Nephron (organoid): ENCODE measurements around the gene TM4SF20.
A peak's percentile ranks its signal among the peaks of the same experiment; 100 is the strongest.

Source experiments
- H3K27ac Mint-ChIP-seq, 3 experiments: 2 replicates each; pipeline ENCODE4 v1.8.0; 2020; ENCODE audit warnings: mixed read lengths in 3 of 3, mild to moderate bottlenecking in 2 of 3, moderate library complexity in 1 of 3
- H3K27me3 Mint-ChIP-seq: 2 replicates; pipeline ENCODE4 v1.8.0; 2021; ENCODE audit warnings: low read depth, mild to moderate bottlenecking, moderate library complexity, mixed read lengths
- H3K36me3 Mint-ChIP-seq: 2 replicates; pipeline ENCODE4 v1.8.0; 2020; ENCODE audit warnings: low read depth, mixed read lengths
- H3K4me1 Mint-ChIP-seq: 2 replicates; pipeline ENCODE4 v1.8.0; 2020; ENCODE audit warnings: mixed read lengths
- H3K4me3 Mint-ChIP-seq, 3 experiments: 2 replicates each; pipeline ENCODE4 v1.8.0; 2020; ENCODE audit warnings: mild to moderate bottlenecking in 3 of 3, mixed read lengths in 3 of 3, moderate library complexity in 2 of 3
- H3K9me3 Mint-ChIP-seq: 2 replicates; pipeline ENCODE4 v1.8.0; 2020; ENCODE audit warnings: mixed read lengths
- CTCF ChIP-seq, 3 experiments: fragments of 200-600 bp; sonication (generic); IDR thresholded peaks; one replicate each; pipeline ENCODE4 v1.5.0; 2021; ENCODE audit warnings: antibody characterized with exemption in 3 of 3; ENCODE audit not compliant: unreplicated experiment in 3 of 3

Gene TM4SF20

GRCh38 chr2:227379095-227379494 is at the start of gene TM4SF20:
Gene TM4SF20, minus strand, starts transcription at chr2:227379306. Its CDS starts 38 bp downstream, at chr2:227379268.
- TF ChIP-seq CTCF (IDR thresholded peaks at IDR 0.05; ENCODE audit: unreplicated experiment in 3 of 3), result no peak
- Mint-ChIP-seq H3K4me1 (no peaks in the 10 kb centered on the region), H3K36me3 (no peaks in the 10 kb centered on the region), H3K9me3 (no peaks in the 10 kb centered on the region), H3K27ac (no peak within 1 kb of the TSS), H3K4me3 (no peak within 1 kb of the TSS), H3K27me3 (no peaks in the 10 kb centered on the region)

- no peak for TF ChIP-seq CTCF (IDR thresholded peaks at IDR 0.05; ENCODE audit: unreplicated experiment in 3 of 3)
These were observed 49.7 kb upstream of the TM4SF20 start for GRCh38 chr2:227428731-227429285.

GRCh38 chr2:227423656-227424499 is 44.8 kb upstream of the TM4SF20 start:
- H3K36me3 Mint-ChIP-seq, result no peaks in the 10 kb centered on the region
- no peak for TF ChIP-seq CTCF (IDR thresholded peaks at IDR 0.05; ENCODE audit: unreplicated experiment in 3 of 3)
- no peaks in the 10 kb centered on the region for H3K27me3 Mint-ChIP-seq
- peak overlapping the region in 1 of 3 experiments; percentile 7 for H3K27ac Mint-ChIP-seq
- H3K9me3 Mint-ChIP-seq, result no peaks in the 10 kb centered on the region
- H3K4me3 Mint-ChIP-seq, result no peak overlapping the region
- H3K4me1 Mint-ChIP-seq, result no peaks in the 10 kb centered on the region

More at GRCh38 chr2:227428731-227429285, 49.7 kb upstream of the TM4SF20 start:
- H3K9me3 Mint-ChIP-seq, result peaks cover 10% of the 10 kb centered on the region
- H3K4me1 Mint-ChIP-seq, result no peaks in the 10 kb centered on the region
- peaks cover 5% of the 10 kb centered on the region for H3K36me3 Mint-ChIP-seq
- no peak overlapping the region for H3K27ac Mint-ChIP-seq
- H3K27me3 Mint-ChIP-seq, result peaks cover 4% of the 10 kb centered on the region
- H3K4me3 Mint-ChIP-seq, result no peak overlapping the region

GRCh38 chr2:227420087-227421052 is 41.3 kb upstream of the TM4SF20 start:
- TF ChIP-seq CTCF (IDR thresholded peaks at IDR 0.05; ENCODE audit: unreplicated experiment in 3 of 3), result no peak
- Mint-ChIP-seq H3K27ac (no peak overlapping the region), H3K4me1 (peaks cover 7% of the 10 kb centered on the region), H3K9me3 (no peaks in the 10 kb centered on the region), H3K36me3 (no peaks in the 10 kb centered on the region), H3K4me3 (no peak overlapping the region), H3K27me3 (no peaks in the 10 kb centered on the region)

GRCh38 chr2:227416701-227417100 is 37.6 kb upstream of the TM4SF20 start:
- H3K27ac Mint-ChIP-seq, result no peak overlapping the region
- no peak overlapping the region for H3K4me3 Mint-ChIP-seq
- peaks cover 7% of the 10 kb centered on the region for H3K4me1 Mint-ChIP-seq
- no peaks in the 10 kb centered on the region for H3K9me3 Mint-ChIP-seq
- no peaks in the 10 kb centered on the region for H3K36me3 Mint-ChIP-seq
- TF ChIP-seq CTCF (IDR thresholded peaks at IDR 0.05; ENCODE audit: unreplicated experiment in 3 of 3), result no peak
- H3K27me3 Mint-ChIP-seq, result no peaks in the 10 kb centered on the region
